IPS-18a (cell line): ENCODE results near the gene CCDC74A.
A peak's percentile ranks its signal among the peaks of the same experiment; 100 is the strongest.
"Not testable (repeated sequence)": the region's sequence is repeated elsewhere in the genome, so short reads cannot be mapped to it uniquely, and the experiment has no call there.

Source experiments
- H3K27ac ChIP-seq: one replicate; pipeline ENCODE4 v1.5.1; 2013; ENCODE audit warnings: low read length
- H3K27me3 ChIP-seq: one replicate; pipeline ENCODE4 v1.6.1; 2013; ENCODE audit warnings: mild to moderate bottlenecking, low read length; ENCODE audit not compliant: control insufficient read depth, insufficient read depth
- H3K36me3 ChIP-seq: one replicate; pipeline ENCODE4 v1.6.1; 2013; ENCODE audit warnings: low read depth, low read length; ENCODE audit not compliant: control insufficient read depth
- H3K4me1 ChIP-seq: one replicate; pipeline ENCODE4 v1.6.1; 2013; ENCODE audit warnings: low read depth, low read length; ENCODE audit not compliant: control insufficient read depth
- H3K4me3 ChIP-seq: one replicate; pipeline ENCODE4 v1.5.1; 2013; ENCODE audit warnings: low read length
- H3K9ac ChIP-seq: one replicate; pipeline ENCODE4 v1.6.1; 2013; ENCODE audit warnings: mild to moderate bottlenecking, low read length, moderate library complexity
- H3K9me3 ChIP-seq: one replicate; pipeline ENCODE4 v1.6.1; 2013; ENCODE audit warnings: low read depth, low read length; ENCODE audit not compliant: control insufficient read depth

The CCDC74A gene

DNA sequence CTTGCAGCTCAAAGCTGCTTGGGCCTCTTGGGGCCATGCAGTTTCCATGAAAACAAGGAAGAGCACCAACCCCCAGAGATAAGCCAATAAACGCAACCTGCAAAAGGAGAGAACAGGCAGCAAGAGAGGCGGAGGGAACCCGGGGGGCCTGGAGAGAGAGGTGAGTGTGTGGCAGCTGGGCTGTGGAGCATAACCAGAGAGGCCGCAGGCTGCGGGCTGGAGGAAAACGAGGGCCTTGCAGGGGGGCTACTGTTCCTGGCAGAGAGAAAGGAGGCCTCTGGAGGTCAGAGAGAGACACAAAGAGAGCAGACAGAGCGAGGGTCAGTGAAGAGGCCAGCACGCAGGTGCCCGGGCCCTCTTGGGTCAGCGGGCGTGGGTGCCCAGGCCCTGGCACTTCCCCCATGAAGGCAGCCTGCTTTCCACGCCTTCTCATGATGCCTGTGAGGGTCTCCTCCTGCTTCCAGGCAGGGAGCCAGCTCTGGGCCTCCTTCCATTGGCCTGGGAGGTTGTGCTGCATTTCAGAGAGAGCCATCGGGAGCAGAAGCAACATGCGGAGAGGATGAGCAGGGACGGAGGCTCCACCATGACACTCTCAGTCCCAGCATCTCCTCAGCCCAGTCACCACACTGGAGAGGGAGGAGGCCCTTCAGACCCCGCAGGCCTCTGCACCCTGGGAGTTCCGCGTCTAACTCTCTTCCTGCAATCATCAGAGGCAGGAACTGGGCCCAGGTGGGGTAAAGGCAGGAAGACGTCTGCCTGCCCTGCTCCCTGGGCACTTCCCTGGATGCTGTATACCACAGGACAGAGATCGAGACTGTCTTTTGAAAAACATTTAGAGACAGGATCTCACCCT is 36.8 kb upstream of the CCDC74A start:
- not testable (repeated sequence) for H3K9ac ChIP-seq

DNA sequence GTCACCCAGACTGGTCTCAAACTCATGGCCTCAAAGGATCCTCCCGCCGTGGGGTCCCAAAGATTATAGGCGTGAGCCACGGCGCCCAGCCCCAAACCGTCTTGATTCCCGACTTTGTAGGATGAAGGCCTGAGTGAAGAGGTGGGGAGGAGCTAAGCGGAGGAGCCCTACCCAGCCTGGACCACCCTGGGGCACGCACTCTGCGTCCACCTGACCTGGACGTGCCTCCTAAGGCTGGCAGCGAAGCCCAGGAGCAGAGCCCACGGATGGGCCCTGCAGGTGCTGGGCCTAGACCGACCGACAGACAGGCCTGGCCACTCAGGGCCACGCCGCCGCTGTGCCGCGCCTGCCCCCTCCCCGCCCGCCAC is 36.2 kb upstream of the CCDC74A start:
- not testable (repeated sequence) for H3K36me3 ChIP-seq, H3K27me3 ChIP-seq, H3K27ac ChIP-seq, H3K9me3 ChIP-seq, H3K4me1 ChIP-seq
- H3K4me3 ChIP-seq: peak overlapping the region; percentile 91
- H3K9ac ChIP-seq: peak overlapping the region; percentile 17

More for the DNA sequence above, 36.8 kb upstream of the CCDC74A start:
- peak overlapping the region; percentile 91 for H3K4me3 ChIP-seq
- H3K4me1 ChIP-seq, H3K36me3 ChIP-seq, H3K9me3 ChIP-seq, H3K27ac ChIP-seq, H3K27me3 ChIP-seq: not testable (repeated sequence)

DNA sequence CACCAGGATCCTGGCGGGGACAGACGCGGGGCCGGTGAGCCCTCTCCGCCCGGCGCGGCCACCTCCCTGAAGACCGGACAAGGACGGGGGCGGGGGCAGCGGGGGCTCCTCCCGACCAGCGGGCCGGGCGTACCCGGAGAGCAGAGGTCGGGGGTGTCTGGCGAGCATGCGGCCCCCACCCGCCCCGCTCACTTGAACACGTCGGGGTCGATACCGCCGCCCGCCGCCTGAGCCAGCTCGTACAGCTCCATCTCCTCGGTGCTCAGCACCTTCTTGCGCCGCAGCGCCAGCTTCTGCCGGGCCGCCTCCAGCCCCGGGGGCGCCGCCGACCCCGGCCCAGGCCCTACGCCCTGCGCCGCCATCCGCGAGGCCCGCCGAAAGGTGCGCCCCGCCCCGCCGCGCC is 35.7 kb upstream of the CCDC74A start, which contains the start of gene MZT2A:
MZT2A (minus strand) TSS at position 383 of the 403 bp plus-strand sequence; CDS start at position 362, 21 bp downstream.
- H3K4me1 ChIP-seq, H3K36me3 ChIP-seq: not testable (repeated sequence)
- H3K27ac ChIP-seq: peak within 1 kb of the TSS; percentile 80

DNA sequence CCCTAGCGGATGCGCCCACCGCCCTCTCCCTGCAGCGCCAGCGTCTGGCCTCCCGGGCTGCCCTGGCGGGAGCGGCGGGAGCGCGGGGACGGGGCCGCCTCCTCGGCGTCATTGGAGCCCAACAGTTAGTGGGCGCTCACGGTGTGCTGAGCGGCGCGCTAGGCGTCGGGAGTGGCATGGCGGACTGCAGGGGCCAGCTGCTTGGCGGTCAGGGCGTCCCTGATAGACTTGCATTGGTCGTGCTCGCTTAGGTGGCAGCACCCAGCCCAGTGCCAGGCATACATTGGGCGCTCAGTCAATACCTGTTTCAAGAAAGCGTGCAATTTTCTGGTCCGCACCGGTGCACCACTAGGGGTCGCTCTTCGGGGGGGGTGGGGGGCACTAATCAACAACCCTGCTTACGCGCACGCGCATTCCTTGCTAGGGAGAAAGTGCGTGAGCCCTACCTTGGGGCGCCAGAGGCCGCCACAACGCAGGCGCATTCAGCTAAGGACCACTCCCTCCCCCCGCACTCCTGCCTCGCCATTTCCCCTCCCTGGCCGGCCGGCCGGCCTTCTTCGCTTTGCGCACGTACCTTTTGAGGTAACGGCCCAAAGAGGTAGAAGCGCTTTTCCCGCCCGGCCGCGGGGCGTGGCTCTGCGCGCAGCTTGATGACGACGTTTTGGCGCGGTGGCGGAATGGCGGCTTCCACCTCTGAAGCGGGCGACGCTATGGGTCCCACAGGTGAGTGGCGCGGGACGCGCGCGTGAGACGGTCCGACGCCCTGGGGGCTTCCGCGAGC is 35.1 kb upstream of the CCDC74A start:
- Histone ChIP-seq H3K4me3 (peak overlapping the region; percentile 91), H3K36me3 (peaks cover 3% of the 10 kb centered on the region), H3K4me1 (peaks cover 4% of the 10 kb centered on the region), H3K9ac (peak overlapping the region; percentile 94), H3K27me3 (no peaks in the 10 kb centered on the region), H3K9me3 (no peaks in the 10 kb centered on the region), H3K27ac (peak overlapping the region; percentile 80)

More for the DNA sequence above, 35.7 kb upstream of the CCDC74A start, which contains the start of gene MZT2A:
- H3K9me3 ChIP-seq, H3K27me3 ChIP-seq: not testable (repeated sequence)
- H3K4me3 ChIP-seq: peak within 1 kb of the TSS; percentile 91
- H3K9ac ChIP-seq: peak within 1 kb of the TSS; percentile 94

DNA sequence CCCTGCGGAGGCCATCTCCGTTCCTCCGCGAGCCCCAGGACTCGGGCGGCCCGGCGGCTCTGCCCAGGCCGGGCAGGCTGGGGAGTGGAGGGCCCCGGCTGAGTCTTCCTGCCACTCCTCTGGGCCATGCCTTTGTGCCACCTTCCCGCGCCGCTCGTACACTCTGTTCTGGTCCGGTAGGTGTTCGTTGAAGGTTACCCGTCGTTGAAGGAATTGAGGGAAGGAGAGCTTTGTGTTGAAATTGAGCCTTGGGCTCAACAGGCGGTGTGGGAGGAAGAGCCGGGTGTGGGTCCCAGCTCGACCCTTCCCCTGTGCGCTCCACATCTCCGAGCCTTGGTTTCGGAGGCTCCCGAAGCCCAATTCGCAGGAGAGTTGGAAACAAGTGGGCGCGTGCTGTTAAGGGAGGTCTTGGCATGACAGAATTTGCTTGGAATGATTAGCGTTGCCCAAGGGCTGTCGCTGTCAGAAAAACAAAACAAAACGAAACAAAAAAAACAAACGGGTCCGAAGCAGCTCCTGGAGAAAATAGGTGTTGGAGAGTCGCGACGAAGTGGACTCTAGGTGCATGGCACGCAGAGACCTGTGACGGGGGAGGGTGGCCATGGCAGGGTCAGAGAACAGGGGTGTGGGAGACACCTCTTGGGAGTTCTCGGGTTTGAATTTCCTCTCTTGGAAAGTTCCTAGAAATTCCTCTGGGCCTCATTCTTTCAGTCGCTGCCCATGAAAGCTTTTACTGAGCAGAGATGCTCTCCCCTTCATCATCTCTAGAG is 34.3 kb upstream of the CCDC74A start:
- H3K4me1 ChIP-seq: peaks cover 4% of the 10 kb centered on the region

DNA sequence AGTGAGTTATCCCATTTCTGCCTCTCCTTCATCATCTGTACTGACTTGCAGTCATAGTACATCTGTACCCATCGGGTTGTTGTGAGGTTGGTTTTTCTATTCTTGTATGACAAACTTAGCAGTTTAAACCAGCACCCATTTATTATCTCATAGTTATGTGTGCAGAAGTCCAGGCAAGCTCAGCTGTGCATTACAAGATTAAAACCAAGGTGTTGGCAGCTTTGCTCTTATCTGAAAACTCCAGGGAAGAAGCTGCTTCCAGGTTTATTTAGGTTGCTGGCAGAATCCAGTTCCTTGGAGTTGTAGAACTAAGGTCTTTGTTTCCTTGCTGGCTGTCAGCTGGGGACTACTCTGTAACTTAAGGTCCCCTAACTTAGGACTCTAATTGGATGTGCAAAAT is 32.2 kb upstream of the CCDC74A start:
- H3K27me3 ChIP-seq, H3K4me3 ChIP-seq, H3K9me3 ChIP-seq, H3K27ac ChIP-seq, H3K9ac ChIP-seq, H3K4me1 ChIP-seq: not testable (repeated sequence)
- H3K36me3 ChIP-seq: peaks cover 16% of the 10 kb centered on the region

More for the DNA sequence above, 34.3 kb upstream of the CCDC74A start:
- H3K27ac ChIP-seq: peak overlapping the region; percentile 80
- H3K36me3 ChIP-seq: peaks cover 7% of the 10 kb centered on the region
- H3K27me3 ChIP-seq: no peaks in the 10 kb centered on the region
- no peaks in the 10 kb centered on the region for H3K9me3 ChIP-seq
- H3K4me3 ChIP-seq: peak overlapping the region; percentile 91
- H3K9ac ChIP-seq: peak overlapping the region; percentile 94

DNA sequence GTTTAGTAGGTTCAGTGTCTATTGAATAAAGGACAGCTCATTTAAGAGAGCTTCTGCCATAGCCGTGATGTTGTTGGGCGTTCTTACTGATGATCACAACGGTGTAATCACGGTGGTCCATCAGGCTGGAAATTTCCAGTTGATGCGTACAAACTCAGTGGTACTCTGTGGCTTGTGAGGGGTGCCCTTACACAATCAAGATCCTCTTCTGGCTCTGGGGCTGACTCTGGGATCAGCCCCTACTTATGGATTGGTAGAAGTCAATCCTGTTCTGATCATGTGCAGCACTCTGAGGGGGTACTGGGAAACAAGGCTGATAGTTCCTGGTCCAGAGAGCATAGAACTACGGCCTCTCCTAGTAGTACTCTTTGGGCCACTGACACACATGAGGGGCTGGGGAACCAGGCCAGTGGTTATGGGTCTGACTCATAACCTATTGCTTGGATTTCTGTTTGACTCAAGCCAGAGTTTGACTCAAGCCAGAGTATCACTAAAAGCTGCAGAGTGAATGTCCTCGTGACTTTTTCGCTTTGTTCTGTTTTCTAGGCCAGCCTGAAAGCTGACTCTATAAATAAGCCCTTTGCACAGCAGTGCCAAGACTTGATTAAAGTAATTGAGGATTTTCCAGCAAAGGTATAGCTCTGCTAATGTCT is 29.2 kb upstream of the CCDC74A start:
- not testable (repeated sequence) for H3K27ac ChIP-seq, H3K4me3 ChIP-seq, H3K9ac ChIP-seq, H3K27me3 ChIP-seq, H3K4me1 ChIP-seq, H3K9me3 ChIP-seq
- peaks cover 32% of the 10 kb centered on the region for H3K36me3 ChIP-seq

DNA sequence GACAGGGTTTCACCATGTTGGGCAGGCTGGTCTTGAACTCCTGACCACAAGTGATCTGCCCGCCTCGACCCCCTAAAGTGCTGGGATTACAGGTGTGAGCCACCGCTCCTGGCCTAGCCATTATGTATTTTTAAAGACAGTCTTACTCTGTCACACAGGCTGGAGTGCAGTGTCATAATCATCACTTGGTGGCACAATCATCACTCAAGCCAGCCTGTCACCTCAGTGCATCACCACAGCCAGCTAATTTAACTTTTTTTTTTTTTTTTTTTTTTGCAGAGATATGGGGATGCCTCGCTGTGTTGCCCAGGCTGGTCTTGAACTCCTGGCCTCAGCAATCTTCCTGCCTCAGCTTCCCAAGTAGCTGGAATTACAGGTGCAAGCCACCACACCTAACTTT is 24.1 kb upstream of the CCDC74A start:
- H3K36me3 ChIP-seq: peaks cover 67% of the 10 kb centered on the region

DNA sequence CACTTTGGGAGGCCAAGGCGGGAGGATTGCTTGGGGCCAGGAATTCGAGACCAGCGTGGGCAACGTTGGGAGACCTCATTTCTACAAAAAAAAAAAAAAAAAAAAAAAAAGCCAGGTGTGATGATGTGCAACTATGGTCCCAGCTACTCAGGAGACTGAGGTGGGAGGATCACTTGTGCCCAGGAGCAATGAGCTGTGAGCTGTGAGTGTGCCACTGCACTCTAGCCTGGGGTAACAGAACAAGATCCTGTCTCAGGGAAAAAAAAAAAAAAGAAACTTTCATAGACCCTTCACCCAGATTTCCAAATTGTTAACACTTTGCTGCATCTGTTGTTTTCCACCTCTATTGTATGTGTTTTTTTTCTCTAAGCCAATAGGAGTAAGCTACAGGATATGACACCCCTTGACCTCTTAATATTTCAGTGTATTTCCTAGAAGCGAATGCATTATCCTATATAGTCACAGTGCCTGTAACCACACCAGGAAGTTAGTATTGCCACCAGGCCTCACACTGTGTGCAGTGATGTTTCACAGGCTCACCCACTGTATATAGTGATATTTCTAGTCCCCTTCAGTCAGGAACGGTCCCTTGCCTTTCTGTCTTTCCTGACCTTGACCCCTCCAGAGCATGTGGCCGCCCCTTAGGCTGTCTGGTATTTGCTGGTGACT is 23.5 kb upstream of the CCDC74A start:
- H3K4me3 ChIP-seq, H3K27ac ChIP-seq, H3K9me3 ChIP-seq, H3K27me3 ChIP-seq, H3K4me1 ChIP-seq, H3K9ac ChIP-seq: not testable (repeated sequence)
- H3K36me3 ChIP-seq: peaks cover 68% of the 10 kb centered on the region

More for the DNA sequence above, 24.1 kb upstream of the CCDC74A start:
- not testable (repeated sequence) for H3K4me3 ChIP-seq, H3K27me3 ChIP-seq, H3K27ac ChIP-seq, H3K4me1 ChIP-seq, H3K9me3 ChIP-seq, H3K9ac ChIP-seq

DNA sequence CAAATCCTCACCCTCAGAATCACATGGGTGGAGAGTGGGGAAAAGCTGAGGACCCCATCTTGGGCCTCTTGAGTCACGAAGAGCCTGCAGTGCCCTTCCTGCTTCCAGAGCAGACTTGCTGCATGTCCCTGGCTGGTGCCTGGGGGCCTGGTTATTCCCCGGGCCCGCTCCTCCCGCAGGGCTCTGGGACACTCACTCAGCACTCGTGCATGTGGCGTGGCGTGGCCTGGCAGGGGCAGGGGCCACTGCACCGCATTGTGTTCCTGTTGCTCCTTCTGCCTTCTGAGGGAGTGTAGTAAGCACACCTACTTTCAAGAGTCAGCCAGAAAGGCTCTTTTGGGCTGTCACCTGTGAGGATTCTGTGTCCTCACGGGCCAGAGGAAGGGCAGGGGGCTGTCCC is 18.1 kb upstream of the CCDC74A start:
- H3K27me3 ChIP-seq: no peaks in the 10 kb centered on the region
- no peaks in the 10 kb centered on the region for H3K9me3 ChIP-seq
- no peaks in the 10 kb centered on the region for H3K4me1 ChIP-seq
- H3K36me3 ChIP-seq: peaks cover 45% of the 10 kb centered on the region
- H3K9ac ChIP-seq: no peak overlapping the region
- H3K4me3 ChIP-seq: no peak overlapping the region
- H3K27ac ChIP-seq: no peak overlapping the region
